GM12878 (cell line): ENCODE measurements around the gene LHFPL2. TPM values are rescaled to one million over a fixed set of nuclear protein-coding genes. Genes with fewer than 3 reads are reported as not detected.

ENCODE experiments used
- CEBPB ChIP-seq, 2 experiments: fragments of 150-350 bp in 1 of 2; IDR thresholded peaks; 2 replicates each; pipeline ENCODE4 v1.6.1; 2012 to 2014; ENCODE audit warnings: low read depth in 2 of 2, low read length in 2 of 2, borderline replicate concordance in 1 of 2, inconsistent platforms in 1 of 2
- CHD2 ChIP-seq: IDR thresholded peaks from 2 replicates; pipeline ENCODE4 v1.6.1; 2011; ENCODE audit warnings: low read depth, low read length, improper control_type of control experiment, borderline replicate concordance
- DPF2 ChIP-seq: fragments of 450-650 bp; IDR thresholded peaks from 2 replicates; pipeline ENCODE4 v1.6.1; 2017; ENCODE audit warnings: mild to moderate bottlenecking
- FOXM1 ChIP-seq: IDR thresholded peaks from 2 replicates; pipeline ENCODE4 v1.6.1; 2012; ENCODE audit warnings: low read depth, mild to moderate bottlenecking, inconsistent platforms, low read length, moderate library complexity
- GATAD2B ChIP-seq: fragments of 450-650 bp; conservative IDR thresholded peaks from 2 replicates; pipeline ENCODE4 v1.6.1; 2017; ENCODE audit warnings: low read depth, mild to moderate bottlenecking, moderate library complexity
- HDAC6 ChIP-seq: fragments of 200-600 bp; sonication (generic); IDR thresholded peaks from one replicate; pipeline ENCODE4 v1.8.0; 2017; ENCODE audit warnings: antibody characterized with exemption; ENCODE audit not compliant: unreplicated experiment
- IKZF2 ChIP-seq, 2 experiments: fragments of 450-650 bp; IDR thresholded peaks; 2 replicates each; pipeline ENCODE4 v1.6.1; 2017; ENCODE audit warnings: mild to moderate bottlenecking in 2 of 2, moderate library complexity in 2 of 2
- LARP7 ChIP-seq: fragments of 450-650 bp; IDR thresholded peaks from 2 replicates; pipeline ENCODE4 v1.6.1; 2017; ENCODE audit warnings: mild to moderate bottlenecking
- MTA2 ChIP-seq: fragments of 450-650 bp; IDR thresholded peaks from 2 replicates; pipeline ENCODE4 v1.6.1; 2016; ENCODE audit warnings: low read depth, mild to moderate bottlenecking, moderate library complexity
- NFIC ChIP-seq: IDR thresholded peaks from 2 replicates; pipeline ENCODE4 v1.6.1; 2012; ENCODE audit warnings: low read depth, mild to moderate bottlenecking, inconsistent platforms, low read length, moderate library complexity
- NR2F1 ChIP-seq: fragments of 450-650 bp; conservative IDR thresholded peaks from 2 replicates; pipeline ENCODE4 v1.6.1; 2017; ENCODE audit warnings: mild to moderate bottlenecking
- PAX8 ChIP-seq: fragments of 450-650 bp; IDR thresholded peaks from 2 replicates; pipeline ENCODE4 v1.6.1; 2017; ENCODE audit warnings: mild to moderate bottlenecking, moderate library complexity
- REST ChIP-seq: IDR thresholded peaks from 2 replicates; pipeline ENCODE4 v1.6.1; 2012; ENCODE audit warnings: mild to moderate bottlenecking, low read depth, low read length
- SUPT20H ChIP-seq: IDR thresholded peaks from 2 replicates; pipeline ENCODE4 v1.6.1; 2011; ENCODE audit warnings: low read depth, mild to moderate bottlenecking, low read length, moderate library complexity, borderline replicate concordance; ENCODE audit not compliant: control insufficient read depth
- ZNF687 ChIP-seq: fragments of 450-650 bp; IDR thresholded peaks from 2 replicates; pipeline ENCODE4 v1.6.1; 2017; ENCODE audit warnings: mild to moderate bottlenecking, moderate library complexity
- polyA plus RNA-seq, 11 experiments: library from polyadenylated mRNA; depleted of rRNA in 4 of 11; unstranded in 6 of 11; stranded (reverse) in 5 of 11; fragments of >200 nt; fragmentation: Nextera tagmentation in 4 of 11; fragmentation: Illumina TruSeq in 1 of 11; extraction: Ambion mirVana in 4 of 11; extraction: Trizol in 1 of 11; gene quantifications; 1 replicate in 1 of 11; 2 replicates in 10 of 11; pipeline versions ENCODE4 v1.2.1 to v1.2.3, GENCODE V29; 2011 to 2016; ENCODE audit warnings: inconsistent platforms in 2 of 11, missing spikeins in 2 of 11, low read depth in 1 of 11
- total RNA-seq, 4 experiments: library from RNA; depleted of rRNA in 3 of 4; stranded (reverse); fragments of >200 nt in 3 of 4; fragmentation: Illumina TruSeq in 1 of 4; extraction: Trizol in 1 of 4; gene quantifications; 2 replicates each; pipeline versions ENCODE4 v1.2.1 to v1.2.3, GENCODE V29; 2013 to 2021
- TF ChIP-seq, protein P1 (sequence below): fragments of 450-650 bp; IDR thresholded peaks from 2 replicates; pipeline ENCODE4 v1.6.1; 2017; ENCODE audit warnings: antibody characterized with exemption, mild to moderate bottlenecking, moderate library complexity

The LHFPL2 gene
- total and polyA plus RNA-seq, 10 of the 15 experiments (the other 5 are each of a cell fraction or from before 2014, with no cell fraction given): 4.1 to 21.8 (median 12.5) TPM

DNA sequence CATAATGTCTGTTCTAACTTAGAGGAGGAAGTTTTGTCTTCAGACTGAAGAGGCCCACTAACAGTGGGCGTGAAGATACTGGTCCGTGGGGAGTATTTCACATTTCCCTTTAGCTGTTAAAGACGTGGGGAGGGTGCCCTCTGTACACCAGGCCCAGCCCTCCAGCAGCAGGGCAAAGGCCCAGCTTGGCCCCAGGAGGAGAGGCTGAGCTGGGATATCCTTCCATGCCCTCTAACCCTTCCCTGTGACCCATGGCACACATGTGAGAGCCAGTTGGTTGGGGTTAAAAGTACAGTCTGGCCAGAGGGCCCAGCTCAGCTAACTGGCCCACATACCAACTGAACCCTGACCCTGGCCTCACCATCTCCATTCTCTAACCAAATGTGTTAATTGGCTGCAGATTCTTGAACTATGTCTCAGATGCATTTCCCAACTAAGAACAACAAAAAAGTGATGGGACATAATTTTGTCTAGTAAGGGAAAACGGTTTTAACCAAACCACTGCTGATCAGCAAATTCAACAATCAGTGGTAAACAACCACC is 74.4 kb downstream of the LHFPL2 start (continued):
- no peak for TF ChIP-seq CEBPB (IDR thresholded peaks at IDR 0.05; ENCODE audit: borderline replicate concordance in 1 of 2, low read depth in 2 of 2, low read length in 2 of 2)
- peak; percentile 52; the same call in 1 of the 2 replicates for TF ChIP-seq DPF2
- no peak for TF ChIP-seq REST
- no peak for TF ChIP-seq PAX8
- TF ChIP-seq NR2F1: peak; percentile 87
- TF ChIP-seq HDAC6: no peak
- 0 out of 2 replicates have a peak, but pooled peaks have one; percentile 2 for TF ChIP-seq NFIC
- no peak for TF ChIP-seq CHD2
- peak in 1 of 2 experiments; percentile 33; a peak in 1 of 4 replicates for TF ChIP-seq IKZF2 (IDR thresholded peaks at IDR 0.05)
- 0 out of 2 replicates have a peak, but pooled peaks have one; percentile 21 for TF ChIP-seq GATAD2B
- TF ChIP-seq SUPT20H: no peak
- TF ChIP-seq ZNF687: 0 out of 2 replicates have a peak, but pooled peaks have one; percentile 34
- peak; percentile 58 for TF ChIP-seq LARP7
- TF ChIP-seq, protein P1, sequence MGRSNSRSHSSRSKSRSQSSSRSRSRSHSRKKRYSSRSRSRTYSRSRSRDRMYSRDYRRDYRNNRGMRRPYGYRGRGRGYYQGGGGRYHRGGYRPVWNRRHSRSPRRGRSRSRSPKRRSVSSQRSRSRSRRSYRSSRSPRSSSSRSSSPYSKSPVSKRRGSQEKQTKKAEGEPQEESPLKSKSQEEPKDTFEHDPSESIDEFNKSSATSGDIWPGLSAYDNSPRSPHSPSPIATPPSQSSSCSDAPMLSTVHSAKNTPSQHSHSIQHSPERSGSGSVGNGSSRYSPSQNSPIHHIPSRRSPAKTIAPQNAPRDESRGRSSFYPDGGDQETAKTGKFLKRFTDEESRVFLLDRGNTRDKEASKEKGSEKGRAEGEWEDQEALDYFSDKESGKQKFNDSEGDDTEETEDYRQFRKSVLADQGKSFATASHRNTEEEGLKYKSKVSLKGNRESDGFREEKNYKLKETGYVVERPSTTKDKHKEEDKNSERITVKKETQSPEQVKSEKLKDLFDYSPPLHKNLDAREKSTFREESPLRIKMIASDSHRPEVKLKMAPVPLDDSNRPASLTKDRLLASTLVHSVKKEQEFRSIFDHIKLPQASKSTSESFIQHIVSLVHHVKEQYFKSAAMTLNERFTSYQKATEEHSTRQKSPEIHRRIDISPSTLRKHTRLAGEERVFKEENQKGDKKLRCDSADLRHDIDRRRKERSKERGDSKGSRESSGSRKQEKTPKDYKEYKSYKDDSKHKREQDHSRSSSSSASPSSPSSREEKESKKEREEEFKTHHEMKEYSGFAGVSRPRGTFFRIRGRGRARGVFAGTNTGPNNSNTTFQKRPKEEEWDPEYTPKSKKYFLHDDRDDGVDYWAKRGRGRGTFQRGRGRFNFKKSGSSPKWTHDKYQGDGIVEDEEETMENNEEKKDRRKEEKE: no peak
- TF ChIP-seq FOXM1: 0 out of 2 replicates have a peak, but pooled peaks have one; percentile 19
- peak; percentile 60 for TF ChIP-seq MTA2
- TF ChIP-seq, all 136 proteins: peak for 15
